Sciatic nerve (tissue), 2 donors: ENCODE results near the gene LCE1A. TPM values are rescaled to one million over a fixed set of nuclear protein-coding genes. Genes with fewer than 3 reads are reported as not detected.

Experiments used
- ATAC-seq: fragments of 200-7000 bp; cut with Tn5 transposase; one replicate; pipeline ENCODE4 v1.9.1; 2020; ENCODE audit warnings: mild to moderate bottlenecking, moderate library complexity
- DNase-seq: peaks from one replicate; pipeline ENCODE4 v3.0.0-alpha.2; 2020; ENCODE audit warnings: low spot score
- intact Hi-C: fragments of 100-400 bp; cut with DNase I; formaldehyde crosslinking; loops from one replicate; pipeline ENCODE4 v1.14.2; 2022
- total RNA-seq: library from RNA; stranded (reverse); fragmentation: NEBNext Ultra II Directional; extraction: Animal tissue kit (Norgen Biotek cat#: 25700); gene quantifications from one replicate; pipeline ENCODE4 v1.2.1, GENCODE V29; 2021
- donor health status: DM: no; HTN: no; CAD: no.
- donor health status: DM: no; HTN: no; CAD: no.

LCE1A gene
- total RNA-seq, 1 donor from 2014 or later = not detected

GRCh38 chr1:152864443-152864842, 37.2 kb downstream of the LCE1A start:
- no peak for DNase-seq
- no peak for ATAC-seq
- intact Hi-C loops = no loop called here

DNA sequence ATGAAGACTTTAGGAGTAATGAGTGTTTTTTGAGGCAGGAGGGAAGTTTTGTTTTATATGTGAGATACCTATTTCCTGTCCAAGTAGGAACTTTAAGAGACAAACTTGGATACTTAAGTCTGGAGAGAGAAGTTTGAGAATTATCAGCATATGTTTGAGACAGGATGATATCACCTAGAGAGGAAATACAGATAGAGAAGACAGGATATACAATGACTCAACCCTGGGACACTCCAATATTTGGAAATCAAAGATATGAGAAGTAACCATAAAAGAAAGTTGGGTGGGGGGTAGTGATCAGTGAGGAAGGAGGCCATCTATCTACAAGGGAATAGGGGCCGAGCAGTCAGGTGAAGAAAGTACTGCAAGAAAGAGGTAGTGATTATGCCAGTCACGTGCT, 39.0 kb downstream of the LCE1A start:
- ATAC-seq = no peak
- no peak for DNase-seq
- intact Hi-C loops = no loop called here

- intact Hi-C loops = no loop called here
- ATAC-seq (no peak), DNase-seq (peak; percentile 70)
Observed at GRCh38 chr1:152869808-152870419, 42.6 kb downstream of the LCE1A start.

DNA sequence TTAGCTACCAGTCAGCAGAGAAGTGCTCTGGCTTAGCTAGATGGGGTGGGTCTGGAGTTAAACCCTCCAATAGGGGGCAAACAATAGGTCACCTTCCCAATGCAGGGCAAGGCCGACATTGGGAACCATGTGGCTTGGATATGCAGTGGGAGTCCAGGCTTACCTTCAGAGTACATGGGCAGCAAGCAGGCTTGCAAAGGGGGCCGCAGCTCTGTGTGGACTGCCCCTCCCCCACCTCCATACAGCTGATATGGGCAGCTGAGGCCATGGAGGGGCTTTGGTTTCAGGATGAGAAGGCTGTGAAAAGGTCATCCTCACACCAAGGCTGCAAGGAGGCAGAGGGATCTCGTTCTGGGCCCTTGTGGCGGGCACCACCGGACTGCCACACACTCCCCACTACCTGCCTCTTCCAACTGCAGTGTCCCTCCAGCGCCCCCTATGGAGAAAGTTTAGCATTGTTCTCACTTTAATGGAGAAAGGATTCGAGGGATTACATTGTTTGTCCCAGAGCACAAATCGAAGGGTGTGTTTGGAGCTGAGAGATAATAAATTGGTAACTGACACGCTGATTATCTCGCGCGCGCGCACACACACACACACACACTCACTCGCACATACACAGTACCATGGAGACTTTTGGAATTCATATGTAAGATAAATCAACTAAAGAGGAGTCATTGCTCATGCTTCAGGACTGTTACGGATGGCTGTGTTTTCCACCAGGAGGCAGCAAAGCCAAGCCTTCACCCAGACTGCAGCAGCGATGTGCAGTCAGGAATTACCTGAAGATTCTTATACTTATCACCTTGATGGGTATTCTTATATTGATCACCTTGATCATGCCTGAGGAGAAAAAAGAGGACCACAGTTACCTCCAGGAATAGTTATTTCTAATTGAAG, 43.8 kb downstream of the LCE1A start:
- DNase-seq (no peak), ATAC-seq (no peak)
- intact Hi-C loops = no loop called here

DNA sequence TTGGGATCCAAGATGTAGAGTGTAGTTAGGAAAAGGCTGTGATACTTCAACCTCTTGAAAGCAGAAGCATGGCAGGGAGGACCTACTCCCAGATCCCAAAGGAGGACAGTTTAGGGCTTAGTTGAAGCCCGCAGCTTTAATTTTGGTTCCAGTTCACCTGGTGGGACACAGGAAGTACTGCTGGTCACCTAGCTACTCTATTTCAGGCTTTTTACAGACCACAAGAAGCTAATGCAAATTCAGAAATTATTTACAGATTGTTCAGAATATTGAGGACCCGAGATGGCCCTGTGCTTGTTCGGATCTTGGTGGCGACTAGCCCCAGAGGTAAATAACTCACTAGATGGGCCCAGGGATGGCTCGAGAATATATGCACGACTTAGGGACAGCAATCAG, 44.5 kb downstream of the LCE1A start:
- ATAC-seq (no peak), DNase-seq (no peak)
- intact Hi-C loops = no loop called here

GRCh38 chr1:152873495-152873894, 46.2 kb downstream of the LCE1A start:
- intact Hi-C loops = no loop called here
- ATAC-seq (no peak), DNase-seq (no peak)

DNA sequence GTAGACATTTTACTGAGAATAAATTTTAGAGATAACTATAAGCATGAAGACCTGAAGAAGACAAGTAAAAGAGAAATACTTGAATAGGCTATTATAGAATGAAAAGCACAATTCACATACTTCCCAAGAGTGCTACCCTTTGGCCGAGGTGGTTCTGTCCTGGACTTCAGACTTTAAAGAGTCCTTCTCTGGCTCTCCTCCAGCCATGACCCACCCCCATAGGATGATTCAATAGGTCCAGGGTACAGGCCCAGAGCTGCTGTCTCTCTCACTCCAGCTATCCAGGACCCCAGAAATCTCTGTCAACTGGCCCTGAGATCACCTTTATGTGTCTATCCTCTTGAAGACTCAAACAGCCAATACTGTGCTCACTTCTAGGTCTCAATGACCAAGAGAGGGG, 49.6 kb downstream of the LCE1A start:
- ATAC-seq = no peak
- DNase-seq = no peak
- intact Hi-C loops = no loop called here

Other genes with a start within 250 kb of the LCE1A start
- not detected for gene LCE3D, start 247.0 kb upstream of the LCE1A start, total RNA-seq
- not detected for gene LCE3C, start 227.2 kb upstream of the LCE1A start, total RNA-seq
- not detected for gene LCE3B, start 213.7 kb upstream of the LCE1A start, total RNA-seq
- not detected for gene LCE3A, start 204.4 kb upstream of the LCE1A start, total RNA-seq
- gene LCE2D, start 164.1 kb upstream of the LCE1A start, total RNA-seq = not detected
- not detected for gene LCE2C, start 152.2 kb upstream of the LCE1A start, total RNA-seq
- gene LCE2B, start 141.3 kb upstream of the LCE1A start, total RNA-seq = not detected
- not detected for gene LCE2A, start 129.1 kb upstream of the LCE1A start, total RNA-seq
- gene LCE4A, start 119.3 kb upstream of the LCE1A start, total RNA-seq = not detected
- gene KPRP, start 69.4 kb upstream of the LCE1A start, total RNA-seq = not detected
- not detected for gene LCE1F, start 52.3 kb upstream of the LCE1A start, total RNA-seq
- not detected for gene LCE1E, start 41.2 kb upstream of the LCE1A start, total RNA-seq
- gene LCE1D, start 30.8 kb upstream of the LCE1A start, total RNA-seq = not detected
- gene LCE1C, start 20.8 kb upstream of the LCE1A start, total RNA-seq = not detected
- gene LCE1B, start 15.5 kb upstream of the LCE1A start, total RNA-seq = not detected
- not detected for gene LCE6A, start 15.4 kb downstream of the LCE1A start, total RNA-seq
- not detected for gene LCE7A, start 32.5 kb downstream of the LCE1A start, total RNA-seq
- not detected for gene SMCP, start 50.8 kb downstream of the LCE1A start, total RNA-seq
- not detected for gene IVL, start 81.1 kb downstream of the LCE1A start, total RNA-seq
- gene SPRR5, start 119.7 kb downstream of the LCE1A start, total RNA-seq = not detected
- gene SPRR4, start 143.2 kb downstream of the LCE1A start, total RNA-seq = not detected
- not detected for gene SPRR1A, start 156.6 kb downstream of the LCE1A start, total RNA-seq
- gene SPRR3, start 174.3 kb downstream of the LCE1A start, total RNA-seq = 0.45 TPM
- not detected for gene SPRR1B, start 203.7 kb downstream of the LCE1A start, total RNA-seq
- gene SPRR2D, start 213.6 kb downstream of the LCE1A start, total RNA-seq = not detected
- 0.67 TPM for gene SPRR2A, start 230.0 kb downstream of the LCE1A start, total RNA-seq
- not detected for gene SPRR2B, start 244.1 kb downstream of the LCE1A start, total RNA-seq